Epithelial cell of proximal tubule (primary cell): ENCODE data around the gene SMAD4. TPM values are rescaled to one million over a fixed set of nuclear protein-coding genes. Genes with fewer than 3 reads are reported as not detected.

Experiments
- DNase-seq: peaks from one replicate; pipeline ENCODE4 v3.0.0-alpha.2; 2011; ENCODE audit warnings: low read depth
- H3K4me3 ChIP-seq: 2 replicates; pipeline ENCODE4 v1.5.1; 2011; ENCODE audit warnings: low read depth, mild to moderate bottlenecking, low read length
- total RNA-seq: library from RNA; depleted of rRNA; stranded (reverse); fragments of >200 nt; gene quantifications from 2 replicates; pipeline ENCODE4 v1.2.3, GENCODE V29; 2015
- TF ChIP-seq, protein P1 (sequence below): conservative IDR thresholded peaks from 2 replicates; pipeline ENCODE4 v1.5.1; 2012; ENCODE audit warnings: low read depth, mild to moderate bottlenecking, low read length

Gene SMAD4
- total RNA-seq, 1 donor from 2014 or later, result 82.6 TPM

- TF ChIP-seq, protein P1, sequence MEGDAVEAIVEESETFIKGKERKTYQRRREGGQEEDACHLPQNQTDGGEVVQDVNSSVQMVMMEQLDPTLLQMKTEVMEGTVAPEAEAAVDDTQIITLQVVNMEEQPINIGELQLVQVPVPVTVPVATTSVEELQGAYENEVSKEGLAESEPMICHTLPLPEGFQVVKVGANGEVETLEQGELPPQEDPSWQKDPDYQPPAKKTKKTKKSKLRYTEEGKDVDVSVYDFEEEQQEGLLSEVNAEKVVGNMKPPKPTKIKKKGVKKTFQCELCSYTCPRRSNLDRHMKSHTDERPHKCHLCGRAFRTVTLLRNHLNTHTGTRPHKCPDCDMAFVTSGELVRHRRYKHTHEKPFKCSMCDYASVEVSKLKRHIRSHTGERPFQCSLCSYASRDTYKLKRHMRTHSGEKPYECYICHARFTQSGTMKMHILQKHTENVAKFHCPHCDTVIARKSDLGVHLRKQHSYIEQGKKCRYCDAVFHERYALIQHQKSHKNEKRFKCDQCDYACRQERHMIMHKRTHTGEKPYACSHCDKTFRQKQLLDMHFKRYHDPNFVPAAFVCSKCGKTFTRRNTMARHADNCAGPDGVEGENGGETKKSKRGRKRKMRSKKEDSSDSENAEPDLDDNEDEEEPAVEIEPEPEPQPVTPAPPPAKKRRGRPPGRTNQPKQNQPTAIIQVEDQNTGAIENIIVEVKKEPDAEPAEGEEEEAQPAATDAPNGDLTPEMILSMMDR, result peak; percentile 14
- DNase-seq, result no peak
- no peak overlapping the region for H3K4me3 ChIP-seq
These were observed 102.4 kb downstream of the SMAD4 start for GRCh38 chr18:51132256-51132935.

DNA sequence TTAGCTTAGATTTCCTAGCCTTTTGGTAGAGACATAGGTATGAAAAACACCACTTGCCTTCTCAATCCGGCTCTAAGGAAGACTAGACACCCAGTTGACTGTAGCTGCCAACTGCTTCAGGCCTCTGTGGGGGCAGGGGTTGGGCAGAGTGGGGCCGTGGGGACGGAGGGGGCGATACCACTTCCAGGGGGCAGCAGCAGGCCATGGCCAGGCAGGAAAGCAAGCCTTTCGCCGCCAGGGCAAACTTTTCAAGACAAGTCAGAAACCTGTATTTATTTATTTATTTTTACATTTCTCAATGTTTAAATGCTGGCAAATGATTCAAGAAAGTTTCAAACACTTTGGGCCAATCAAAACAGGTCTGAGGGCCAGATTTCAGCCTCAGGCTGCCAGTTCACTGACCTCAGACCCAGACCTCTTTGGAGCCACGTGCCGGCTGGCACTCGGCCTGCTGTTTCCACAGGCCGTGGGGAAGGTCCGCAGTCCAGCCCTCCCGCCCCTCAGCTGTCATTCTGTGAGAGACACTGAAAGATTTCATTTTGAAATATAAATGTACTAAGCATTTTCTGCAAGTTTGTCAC, 103.7 kb downstream of the SMAD4 start:
- TF ChIP-seq, protein P1, result no peak
- DNase-seq, result peak; percentile 2
- H3K4me3 ChIP-seq, result no peak overlapping the region

Other genes starting within 250 kb of the SMAD4 start
- not detected in 2 replicates for gene MRO, start 210.2 kb upstream of the SMAD4 start, total RNA-seq
- 57.4 and 60.4 TPM in 2 replicates for gene ME2, start 151.1 kb upstream of the SMAD4 start, total RNA-seq
- 5.0 and 7.8 TPM in 2 replicates for gene ELAC1, start 62.2 kb upstream of the SMAD4 start, total RNA-seq
- 47.1 and 52.4 TPM in 2 replicates for gene MEX3C, start 167.5 kb downstream of the SMAD4 start, total RNA-seq